ENCODE results near the gene A3GALT2.

DNA sequence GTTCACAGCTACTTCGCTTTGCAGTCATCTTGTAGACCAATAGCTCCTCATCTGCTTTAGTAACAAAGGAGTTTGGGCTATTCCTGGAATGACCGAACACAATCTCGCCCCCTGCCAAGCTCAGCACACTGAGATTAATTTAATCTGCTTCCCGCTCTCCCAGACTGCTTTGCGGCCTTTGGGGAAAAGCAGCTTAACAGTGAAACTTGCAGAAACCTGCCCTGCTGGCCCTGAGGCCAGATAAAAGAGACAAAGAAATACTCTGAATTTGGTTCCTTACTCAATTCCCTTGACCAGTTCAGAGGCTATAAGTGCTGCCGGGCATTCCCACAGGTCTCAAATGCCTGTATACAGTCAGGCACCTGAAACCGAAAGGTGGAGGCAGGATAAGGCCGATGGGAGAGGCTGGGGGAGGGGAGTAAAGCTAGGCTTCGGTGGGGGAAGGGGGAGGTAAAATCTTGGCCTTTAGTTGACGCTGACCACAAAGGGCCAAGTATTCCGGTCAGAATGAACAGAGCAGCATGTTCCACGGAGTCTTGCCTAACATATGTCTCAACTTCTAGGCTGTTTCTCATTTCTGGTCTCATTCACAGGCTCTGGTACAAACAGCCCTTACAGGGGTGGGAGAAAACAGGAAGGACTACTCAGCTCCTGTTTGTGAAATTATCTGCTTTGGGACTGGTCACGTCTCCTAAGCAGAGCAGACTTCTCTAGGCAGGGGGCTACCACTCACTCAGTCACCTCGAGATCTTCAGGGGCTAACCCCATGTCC lies 17.7 kb upstream of the A3GALT2 start:
- TF ChIP-seq, protein P1, sequence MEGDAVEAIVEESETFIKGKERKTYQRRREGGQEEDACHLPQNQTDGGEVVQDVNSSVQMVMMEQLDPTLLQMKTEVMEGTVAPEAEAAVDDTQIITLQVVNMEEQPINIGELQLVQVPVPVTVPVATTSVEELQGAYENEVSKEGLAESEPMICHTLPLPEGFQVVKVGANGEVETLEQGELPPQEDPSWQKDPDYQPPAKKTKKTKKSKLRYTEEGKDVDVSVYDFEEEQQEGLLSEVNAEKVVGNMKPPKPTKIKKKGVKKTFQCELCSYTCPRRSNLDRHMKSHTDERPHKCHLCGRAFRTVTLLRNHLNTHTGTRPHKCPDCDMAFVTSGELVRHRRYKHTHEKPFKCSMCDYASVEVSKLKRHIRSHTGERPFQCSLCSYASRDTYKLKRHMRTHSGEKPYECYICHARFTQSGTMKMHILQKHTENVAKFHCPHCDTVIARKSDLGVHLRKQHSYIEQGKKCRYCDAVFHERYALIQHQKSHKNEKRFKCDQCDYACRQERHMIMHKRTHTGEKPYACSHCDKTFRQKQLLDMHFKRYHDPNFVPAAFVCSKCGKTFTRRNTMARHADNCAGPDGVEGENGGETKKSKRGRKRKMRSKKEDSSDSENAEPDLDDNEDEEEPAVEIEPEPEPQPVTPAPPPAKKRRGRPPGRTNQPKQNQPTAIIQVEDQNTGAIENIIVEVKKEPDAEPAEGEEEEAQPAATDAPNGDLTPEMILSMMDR (IDR thresholded peaks at IDR 0.05), result no peak
- 0 out of 2 replicates have a peak, but pooled peaks have one; percentile 23 for TF ChIP-seq POLR2AphosphoS5 (IDR thresholded peaks at IDR 0.05; ENCODE audit: low read depth, low read length)
- TF ChIP-seq, protein P2, sequence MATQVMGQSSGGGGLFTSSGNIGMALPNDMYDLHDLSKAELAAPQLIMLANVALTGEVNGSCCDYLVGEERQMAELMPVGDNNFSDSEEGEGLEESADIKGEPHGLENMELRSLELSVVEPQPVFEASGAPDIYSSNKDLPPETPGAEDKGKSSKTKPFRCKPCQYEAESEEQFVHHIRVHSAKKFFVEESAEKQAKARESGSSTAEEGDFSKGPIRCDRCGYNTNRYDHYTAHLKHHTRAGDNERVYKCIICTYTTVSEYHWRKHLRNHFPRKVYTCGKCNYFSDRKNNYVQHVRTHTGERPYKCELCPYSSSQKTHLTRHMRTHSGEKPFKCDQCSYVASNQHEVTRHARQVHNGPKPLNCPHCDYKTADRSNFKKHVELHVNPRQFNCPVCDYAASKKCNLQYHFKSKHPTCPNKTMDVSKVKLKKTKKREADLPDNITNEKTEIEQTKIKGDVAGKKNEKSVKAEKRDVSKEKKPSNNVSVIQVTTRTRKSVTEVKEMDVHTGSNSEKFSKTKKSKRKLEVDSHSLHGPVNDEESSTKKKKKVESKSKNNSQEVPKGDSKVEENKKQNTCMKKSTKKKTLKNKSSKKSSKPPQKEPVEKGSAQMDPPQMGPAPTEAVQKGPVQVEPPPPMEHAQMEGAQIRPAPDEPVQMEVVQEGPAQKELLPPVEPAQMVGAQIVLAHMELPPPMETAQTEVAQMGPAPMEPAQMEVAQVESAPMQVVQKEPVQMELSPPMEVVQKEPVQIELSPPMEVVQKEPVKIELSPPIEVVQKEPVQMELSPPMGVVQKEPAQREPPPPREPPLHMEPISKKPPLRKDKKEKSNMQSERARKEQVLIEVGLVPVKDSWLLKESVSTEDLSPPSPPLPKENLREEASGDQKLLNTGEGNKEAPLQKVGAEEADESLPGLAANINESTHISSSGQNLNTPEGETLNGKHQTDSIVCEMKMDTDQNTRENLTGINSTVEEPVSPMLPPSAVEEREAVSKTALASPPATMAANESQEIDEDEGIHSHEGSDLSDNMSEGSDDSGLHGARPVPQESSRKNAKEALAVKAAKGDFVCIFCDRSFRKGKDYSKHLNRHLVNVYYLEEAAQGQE (IDR thresholded peaks at IDR 0.05; ENCODE audit: insufficient read depth in 1 of 2, low read depth in 2 of 2, low read length in 1 of 2), result no peak
